ENCODE measurements around the gene TRABD2B.

TRABD2B gene

GRCh38 chr1:47991187-47991586, 6.0 kb downstream of the TRABD2B start:
- DNase-seq: no peak

GRCh38 chr1:47990286-47990685, 6.9 kb downstream of the TRABD2B start:
- no peak for DNase-seq

GRCh38 chr1:47987601-47988000, 9.6 kb downstream of the TRABD2B start:
- no peak for DNase-seq

- DNase-seq: no peak
Measured at GRCh38 chr1:47986761-47987200, 10.4 kb downstream of the TRABD2B start.

GRCh38 chr1:47985018-47985417, 12.2 kb downstream of the TRABD2B start:
- no peak for DNase-seq

GRCh38 chr1:47984175-47984789, 12.9 kb downstream of the TRABD2B start:
- no peak for DNase-seq

- DNase-seq: no peak
Measured at GRCh38 chr1:47983691-47984090, 13.5 kb downstream of the TRABD2B start.

- DNase-seq: no peak
Measured at GRCh38 chr1:47981667-47982350, 15.4 kb downstream of the TRABD2B start.

GRCh38 chr1:47980501-47980900, 16.7 kb downstream of the TRABD2B start:
- DNase-seq: no peak

- no peak for DNase-seq
Measured at GRCh38 chr1:47979724-47980123, 17.5 kb downstream of the TRABD2B start.

- no peak for DNase-seq
Measured at GRCh38 chr1:47978486-47978885, 18.7 kb downstream of the TRABD2B start.

GRCh38 chr1:47976728-47977127, 20.5 kb downstream of the TRABD2B start:
- no peak for DNase-seq

- no peak for DNase-seq
Measured at GRCh38 chr1:47976267-47976666, 20.9 kb downstream of the TRABD2B start.

GRCh38 chr1:47975302-47975921, 21.8 kb downstream of the TRABD2B start:
- DNase-seq: no peak

GRCh38 chr1:47972864-47973432, 24.2 kb downstream of the TRABD2B start:
- DNase-seq: no peak

GRCh38 chr1:47971385-47972160, 25.6 kb downstream of the TRABD2B start:
- DNase-seq: no peak

- DNase-seq: no peak
Measured at GRCh38 chr1:47970882-47971281, 26.3 kb downstream of the TRABD2B start.

- no peak for DNase-seq
Measured at GRCh38 chr1:47969478-47969877, 27.7 kb downstream of the TRABD2B start.

GRCh38 chr1:47968556-47968888, 28.7 kb downstream of the TRABD2B start:
- DNase-seq: no peak

GRCh38 chr1:47967864-47968555, 29.2 kb downstream of the TRABD2B start:
- DNase-seq: no peak

GRCh38 chr1:47965816-47966215, 31.4 kb downstream of the TRABD2B start:
- no peak for DNase-seq

GRCh38 chr1:47964636-47965035, 32.5 kb downstream of the TRABD2B start:
- DNase-seq: no peak

Measured in activated CD8-positive, alpha-beta memory T cell treated with anti-CD3 and anti-CD28 coated beads, Interleukin-2, amount 50 U/mL, for 48 hours (primary cell).